A549 (cell line): ENCODE measurements around the gene RPP21. TPM values are rescaled to one million over a fixed set of nuclear protein-coding genes. Genes with fewer than 3 reads are reported as not detected.
A peak's percentile ranks its signal among the peaks of the same experiment; 100 is the strongest.

ENCODE experiments used
- ATAC-seq, 2 experiments: fragments of 200-7000 bp in 1 of 2; fragments of >200 bp in 1 of 2; cut with Nextera tagmentation in 1 of 2; cut with Tn5 transposase in 1 of 2; 3 replicates each; pipeline versions ENCODE4 v1.8.0 to v1.9.1; 2018 to 2020; ENCODE audit warnings: mild to moderate bottlenecking in 1 of 2, moderate library complexity in 1 of 2
- CTCF ChIA-PET: fragments of 300-600 bp; sonication (Branson Sonifier 250); formaldehyde crosslinking; extraction: SDS; loops from one replicate; lab custom pipeline; 2021; ENCODE audit warnings: antibody characterized with exemption, inconsistent platforms; lab: Yijun Ruan, JAX
- POLR2A ChIA-PET: fragments of 350-600 bp; formaldehyde crosslinking; extraction: SDS; loops from one replicate; lab custom pipeline; 2021; ENCODE audit warnings: antibody characterized with exemption, inconsistent platforms; lab: Yijun Ruan, JAX
- DNase-seq, 2 experiments: peaks; one replicate each; pipeline versions ENCODE4 v3.0.0 to v3.0.0-alpha.2; 2011 to 2016; ENCODE audit warnings: low read depth in 1 of 2, low spot score in 1 of 2
- FAIRE-seq: peaks from 2 replicates; lab custom pipeline; 2011; peaks lifted over from hg19 to GRCh38; lab: Jason Lieb, UNC
- H3K27ac ChIP-seq, 2 experiments: fragments of >200 bp; sonication (Bioruptor Twin); formaldehyde crosslinking; 3 replicates each; pipeline ENCODE4 v1.5.1; 2016 to 2017
- H3K4me1 ChIP-seq: fragments of >200 bp; sonication (Bioruptor Twin); formaldehyde crosslinking; 3 replicates; pipeline ENCODE4 v1.6.1; 2016
- H3K4me2 ChIP-seq: fragments of >200 bp; sonication (Bioruptor Twin); formaldehyde crosslinking; 3 replicates; pipeline ENCODE4 v1.6.1; 2016
- H3K4me3 ChIP-seq: fragments of >200 bp; sonication (Bioruptor Twin); formaldehyde crosslinking; 3 replicates; pipeline ENCODE4 v1.5.1; 2016
- H3K9me3 ChIP-seq: fragments of >200 bp; sonication (Bioruptor Twin); formaldehyde crosslinking; 3 replicates; pipeline ENCODE4 v1.6.1; 2016
- CBX2 ChIP-seq: fragments of 200-600 bp; sonication (generic); IDR thresholded peaks from 2 replicates; pipeline ENCODE4 v1.6.1; 2016; ENCODE audit warnings: low read depth, mild to moderate bottlenecking, borderline replicate concordance
- CBX8 ChIP-seq: fragments of 200-600 bp; sonication (generic); IDR thresholded peaks from 2 replicates; pipeline ENCODE4 v1.6.1; 2016
- CHD4 ChIP-seq: fragments of 200-600 bp; sonication (generic); IDR thresholded peaks from 2 replicates; pipeline ENCODE4 v1.6.1; 2016; ENCODE audit warnings: antibody characterized with exemption, mild to moderate bottlenecking, borderline replicate concordance
- EHMT2 ChIP-seq: fragments of 200-600 bp; sonication (generic); IDR thresholded peaks from 2 replicates; pipeline ENCODE4 v1.6.1; 2016; ENCODE audit warnings: antibody characterized with exemption, low read depth, mild to moderate bottlenecking, moderate library complexity
- ESRRA ChIP-seq: fragments of 150-350 bp; IDR thresholded peaks from 2 replicates; pipeline ENCODE4 v1.6.1; 2014; ENCODE audit warnings: mild to moderate bottlenecking, low read length, borderline replicate concordance
- FOXS1 ChIP-seq: fragments of 250-450 bp; sonication (Bioruptor Pico); IDR thresholded peaks from 2 replicates; pipeline ENCODE4 v1.5.0; 2020; ENCODE audit warnings: mild to moderate bottlenecking, moderate library complexity
- GATA3 ChIP-seq: IDR thresholded peaks from 2 replicates; pipeline ENCODE4 v1.6.1; 2012; ENCODE audit warnings: borderline replicate concordance
- HDAC2 ChIP-seq: fragments of 200-600 bp; sonication (generic); IDR thresholded peaks from 2 replicates; pipeline ENCODE4 v1.6.1; 2016
- HEYL ChIP-seq: fragments of 250-450 bp; sonication (Bioruptor Pico); IDR thresholded peaks from 2 replicates; pipeline ENCODE4 v1.8.0; 2021; ENCODE audit warnings: mild to moderate bottlenecking, moderate library complexity
- HOXA7 ChIP-seq: fragments of 250-450 bp; sonication (Bioruptor Pico); IDR thresholded peaks from 2 replicates; pipeline ENCODE4 v1.5.0; 2020; ENCODE audit warnings: mild to moderate bottlenecking, moderate library complexity
- HOXB5 ChIP-seq: fragments of 250-450 bp; sonication (Bioruptor Pico); IDR thresholded peaks from 2 replicates; pipeline ENCODE4 v1.5.0; 2020; ENCODE audit warnings: mild to moderate bottlenecking, moderate library complexity
- KDM5A ChIP-seq: fragments of 200-600 bp; sonication (generic); IDR thresholded peaks from 2 replicates; pipeline ENCODE4 v1.6.1; 2016; ENCODE audit warnings: antibody characterized with exemption, mild to moderate bottlenecking
- MAFK ChIP-seq: fragments of 450-650 bp; IDR thresholded peaks from 2 replicates; pipeline ENCODE4 v1.6.1; 2014; ENCODE audit not compliant: partially characterized antibody
- MYC ChIP-seq: IDR thresholded peaks from 2 replicates; pipeline ENCODE4 v1.6.1; 2012; ENCODE audit warnings: mild to moderate bottlenecking, inconsistent platforms, low read length, improper control_type of control experiment, borderline replicate concordance
- NFE2L2 ChIP-seq: fragments of 150-350 bp; conservative IDR thresholded peaks from 2 replicates; pipeline ENCODE4 v1.6.1; 2014; ENCODE audit warnings: low read length
- NPAS2 ChIP-seq: fragments of 250-450 bp; sonication (Bioruptor Pico); IDR thresholded peaks from 2 replicates; pipeline ENCODE4 v1.8.0; 2022; ENCODE audit warnings: mild to moderate bottlenecking, moderate library complexity, borderline replicate concordance
- NR3C1 ChIP-seq: fragments of >200 bp; sonication (Bioruptor Twin); formaldehyde crosslinking; IDR thresholded peaks from 3 replicates; pipeline ENCODE4 v1.6.1; 2017
- POLR2AphosphoS2 ChIP-seq: conservative IDR thresholded peaks from 2 replicates; pipeline ENCODE4 v1.6.1; 2012; ENCODE audit warnings: low read length, improper control_type of control experiment, inconsistent platforms
- RARB ChIP-seq: fragments of 250-450 bp; sonication (Bioruptor Pico); IDR thresholded peaks from 2 replicates; pipeline ENCODE4 v1.8.0; 2021; ENCODE audit warnings: mild to moderate bottlenecking, moderate library complexity
- RCOR1 ChIP-seq: fragments of 150-350 bp; IDR thresholded peaks from 2 replicates; pipeline ENCODE4 v1.6.1; 2014; ENCODE audit warnings: antibody characterized with exemption, low read length, low read depth
- SMC3 ChIP-seq: fragments of >200 bp; sonication (Bioruptor Twin); formaldehyde crosslinking; IDR thresholded peaks from 3 replicates; pipeline ENCODE4 v1.6.1; 2018; ENCODE audit warnings: inconsistent platforms
- SREBF2 ChIP-seq: fragments of 450-650 bp; IDR thresholded peaks from 2 replicates; pipeline ENCODE4 v1.6.1; 2014; ENCODE audit warnings: mild to moderate bottlenecking, moderate library complexity
- TFCP2L1 ChIP-seq: fragments of 250-450 bp; sonication (Bioruptor Pico); IDR thresholded peaks from 2 replicates; pipeline ENCODE4 v1.5.0; 2021; ENCODE audit warnings: mild to moderate bottlenecking
- ZFP36 ChIP-seq: fragments of 450-650 bp; IDR thresholded peaks from 2 replicates; pipeline ENCODE4 v1.6.1; 2014; ENCODE audit warnings: borderline replicate concordance; ENCODE audit not compliant: partially characterized antibody
- WGBS: methylation state at CpG from one replicate; pipeline ENCODE4 v1.1.6; 2017; ENCODE audit errors: missing lambda C conversion rate; 5-methylcytosine and 5-hydroxymethylcytosine counted together
- polyA plus RNA-seq, 4 experiments: library from polyadenylated mRNA; depleted of rRNA in 3 of 4; stranded (reverse); fragments of >200 nt; fragmentation: RNase III in 1 of 4; extraction: RNeasy Plus Mini Kit Qiagen cat#74134 plus additional on column Dnase treatment in 1 of 4; gene quantifications; 2 replicates in 3 of 4; 3 replicates in 1 of 4; pipeline ENCODE4 v1.2.3, GENCODE V29; 2011 to 2017
- TF ChIP-seq, protein P1 (sequence below): fragments of 450-650 bp; IDR thresholded peaks from 2 replicates; pipeline ENCODE4 v1.6.1; 2014; ENCODE audit warnings: antibody characterized with exemption
- TF ChIP-seq, protein P2 (sequence below): fragments of >200 bp; sonication (Bioruptor Twin); formaldehyde crosslinking; IDR thresholded peaks from 3 replicates; pipeline ENCODE4 v1.6.1; 2016
- TF ChIP-seq, protein P3 (sequence below): fragments of 200-600 bp; sonication (generic); IDR thresholded peaks from 2 replicates; pipeline ENCODE4 v1.6.1; 2016; ENCODE audit warnings: antibody characterized with exemption, mild to moderate bottlenecking, moderate library complexity
- TF ChIP-seq, protein P4 (sequence below): fragments of 250-450 bp; sonication (Bioruptor Pico); IDR thresholded peaks from 2 replicates; pipeline ENCODE4 v1.5.0; 2020; ENCODE audit warnings: low read depth, mild to moderate bottlenecking, moderate library complexity

RPP21 gene
- polyA plus RNA-seq, 2 of the 4 experiments (the other 2 are of a cell fraction) = 33.6 to 54.8 TPM

DNA sequence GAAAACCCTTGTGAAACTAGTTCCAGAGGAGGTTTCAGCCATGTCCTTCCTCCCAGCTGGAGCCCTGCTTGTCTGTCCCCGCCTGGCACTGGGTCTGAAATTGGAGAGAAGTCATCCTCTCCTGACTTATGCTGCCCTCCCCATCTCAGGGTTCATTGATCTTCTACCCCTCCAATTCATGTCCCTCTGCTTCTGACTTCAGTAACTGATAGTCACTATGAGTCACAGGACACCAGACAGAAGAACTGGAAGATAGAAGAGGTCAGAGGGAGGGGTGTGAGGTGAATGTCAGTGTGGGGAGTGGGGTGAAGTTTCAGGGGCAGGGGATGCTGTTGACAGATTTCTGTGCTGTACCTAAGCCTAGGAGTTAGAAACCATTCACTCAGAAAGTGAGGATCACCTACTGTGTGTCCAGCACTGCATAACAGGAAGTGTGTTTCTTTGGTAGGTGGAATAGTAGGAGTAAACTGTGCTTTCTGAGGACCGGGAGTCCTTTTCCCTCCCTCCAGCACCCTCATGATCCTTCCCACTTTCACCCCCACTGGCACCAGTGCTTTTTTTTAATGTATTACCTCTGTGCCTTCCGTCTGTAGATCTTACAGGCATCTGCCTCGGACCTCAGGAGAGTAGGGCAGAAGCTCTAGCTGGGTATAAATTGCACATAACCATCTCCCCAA, 627 bp upstream of the RPP21 start:
- Histone ChIP-seq H3K27ac (peak overlapping the region; percentile 98), H3K4me3 (peak overlapping the region; percentile 93), H3K4me1 (peaks cover 9% of the 10 kb centered on the region; the same call in 1 of the 3 replicates), H3K4me2 (peak overlapping the region; percentile 85), H3K9me3 (no peaks in the 10 kb centered on the region)
- CTCF ChIA-PET = interaction anchor here (1.6 kb wide), 1 partner anchor 14 kb away, joined by 7 read pairs; no protein-coding TSS in a partner anchor
- DNase-seq (peak in 1 of 2 experiments; percentile 17), FAIRE-seq (no peak), ATAC-seq (peak; percentile 3 to 5; a peak in 3 of 6 replicates)
- WGBS = 34% methylated on average over 4 of the region's 4 CpGs
- TF ChIP-seq, protein P1, sequence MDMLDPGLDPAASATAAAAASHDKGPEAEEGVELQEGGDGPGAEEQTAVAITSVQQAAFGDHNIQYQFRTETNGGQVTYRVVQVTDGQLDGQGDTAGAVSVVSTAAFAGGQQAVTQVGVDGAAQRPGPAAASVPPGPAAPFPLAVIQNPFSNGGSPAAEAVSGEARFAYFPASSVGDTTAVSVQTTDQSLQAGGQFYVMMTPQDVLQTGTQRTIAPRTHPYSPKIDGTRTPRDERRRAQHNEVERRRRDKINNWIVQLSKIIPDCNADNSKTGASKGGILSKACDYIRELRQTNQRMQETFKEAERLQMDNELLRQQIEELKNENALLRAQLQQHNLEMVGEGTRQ = no peak
- no peak for TF ChIP-seq SMC3
- TF ChIP-seq CBX2 = no peak
- TF ChIP-seq, protein P2, sequence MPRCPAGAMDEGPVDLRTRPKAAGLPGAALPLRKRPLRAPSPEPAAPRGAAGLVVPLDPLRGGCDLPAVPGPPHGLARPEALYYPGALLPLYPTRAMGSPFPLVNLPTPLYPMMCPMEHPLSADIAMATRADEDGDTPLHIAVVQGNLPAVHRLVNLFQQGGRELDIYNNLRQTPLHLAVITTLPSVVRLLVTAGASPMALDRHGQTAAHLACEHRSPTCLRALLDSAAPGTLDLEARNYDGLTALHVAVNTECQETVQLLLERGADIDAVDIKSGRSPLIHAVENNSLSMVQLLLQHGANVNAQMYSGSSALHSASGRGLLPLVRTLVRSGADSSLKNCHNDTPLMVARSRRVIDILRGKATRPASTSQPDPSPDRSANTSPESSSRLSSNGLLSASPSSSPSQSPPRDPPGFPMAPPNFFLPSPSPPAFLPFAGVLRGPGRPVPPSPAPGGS = no peak
- TF ChIP-seq MAFK = no peak
- no peak for TF ChIP-seq NFE2L2
- no peak for TF ChIP-seq HDAC2
- TF ChIP-seq, protein P3, sequence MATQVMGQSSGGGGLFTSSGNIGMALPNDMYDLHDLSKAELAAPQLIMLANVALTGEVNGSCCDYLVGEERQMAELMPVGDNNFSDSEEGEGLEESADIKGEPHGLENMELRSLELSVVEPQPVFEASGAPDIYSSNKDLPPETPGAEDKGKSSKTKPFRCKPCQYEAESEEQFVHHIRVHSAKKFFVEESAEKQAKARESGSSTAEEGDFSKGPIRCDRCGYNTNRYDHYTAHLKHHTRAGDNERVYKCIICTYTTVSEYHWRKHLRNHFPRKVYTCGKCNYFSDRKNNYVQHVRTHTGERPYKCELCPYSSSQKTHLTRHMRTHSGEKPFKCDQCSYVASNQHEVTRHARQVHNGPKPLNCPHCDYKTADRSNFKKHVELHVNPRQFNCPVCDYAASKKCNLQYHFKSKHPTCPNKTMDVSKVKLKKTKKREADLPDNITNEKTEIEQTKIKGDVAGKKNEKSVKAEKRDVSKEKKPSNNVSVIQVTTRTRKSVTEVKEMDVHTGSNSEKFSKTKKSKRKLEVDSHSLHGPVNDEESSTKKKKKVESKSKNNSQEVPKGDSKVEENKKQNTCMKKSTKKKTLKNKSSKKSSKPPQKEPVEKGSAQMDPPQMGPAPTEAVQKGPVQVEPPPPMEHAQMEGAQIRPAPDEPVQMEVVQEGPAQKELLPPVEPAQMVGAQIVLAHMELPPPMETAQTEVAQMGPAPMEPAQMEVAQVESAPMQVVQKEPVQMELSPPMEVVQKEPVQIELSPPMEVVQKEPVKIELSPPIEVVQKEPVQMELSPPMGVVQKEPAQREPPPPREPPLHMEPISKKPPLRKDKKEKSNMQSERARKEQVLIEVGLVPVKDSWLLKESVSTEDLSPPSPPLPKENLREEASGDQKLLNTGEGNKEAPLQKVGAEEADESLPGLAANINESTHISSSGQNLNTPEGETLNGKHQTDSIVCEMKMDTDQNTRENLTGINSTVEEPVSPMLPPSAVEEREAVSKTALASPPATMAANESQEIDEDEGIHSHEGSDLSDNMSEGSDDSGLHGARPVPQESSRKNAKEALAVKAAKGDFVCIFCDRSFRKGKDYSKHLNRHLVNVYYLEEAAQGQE = no peak
- no peak for TF ChIP-seq NR3C1
- TF ChIP-seq RARB (CRISPR knock-in tag) = no peak
- TF ChIP-seq ESRRA = no peak
- TF ChIP-seq EHMT2 = no peak
- TF ChIP-seq NPAS2 (CRISPR knock-in tag) = no peak
- TF ChIP-seq POLR2AphosphoS2 = no peak
- POLR2A ChIA-PET = interaction anchor here (1.1 kb wide), 1 partner anchor 18 kb away, joined by 5 read pairs; the partner anchor contains the start of gene TRIM39

DNA sequence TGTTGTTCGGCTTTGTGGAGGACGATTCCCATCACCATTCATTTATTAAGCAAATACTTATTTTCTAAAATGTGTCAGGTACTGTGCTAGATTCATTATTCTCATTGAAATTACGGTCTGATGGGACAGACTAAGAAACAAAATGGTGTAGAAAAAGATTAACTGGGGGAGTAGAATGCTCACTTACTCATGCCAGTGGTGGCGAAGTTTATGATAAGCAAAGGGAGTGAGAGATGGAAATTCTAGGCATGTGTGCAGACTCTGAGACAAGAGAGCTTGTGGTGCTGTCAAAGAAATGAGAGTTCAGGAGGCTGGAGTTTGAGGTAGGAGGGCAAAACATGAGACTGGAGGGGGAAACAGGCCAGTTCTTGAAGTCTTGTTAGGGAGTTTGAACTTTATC, 896 bp downstream of the RPP21 start:
- H3K4me3 ChIP-seq = peak overlapping the region; percentile 93
- TF ChIP-seq KDM5A = no peak
- no peak for TF ChIP-seq SREBF2
- TF ChIP-seq MYC = no peak
- no peak for TF ChIP-seq FOXS1 (CRISPR knock-in tag)
- no peak for TF ChIP-seq RCOR1
- TF ChIP-seq HEYL (CRISPR knock-in tag) = no peak
- no peak for TF ChIP-seq CHD4
- TF ChIP-seq NFE2L2 = no peak
- TF ChIP-seq HOXA7 (CRISPR knock-in tag) = no peak
- no peak for TF ChIP-seq HOXB5 (CRISPR knock-in tag)
- TF ChIP-seq CBX8 = no peak
- TF ChIP-seq GATA3 = no peak
- TF ChIP-seq ZFP36 = no peak
- TF ChIP-seq, protein P4, sequence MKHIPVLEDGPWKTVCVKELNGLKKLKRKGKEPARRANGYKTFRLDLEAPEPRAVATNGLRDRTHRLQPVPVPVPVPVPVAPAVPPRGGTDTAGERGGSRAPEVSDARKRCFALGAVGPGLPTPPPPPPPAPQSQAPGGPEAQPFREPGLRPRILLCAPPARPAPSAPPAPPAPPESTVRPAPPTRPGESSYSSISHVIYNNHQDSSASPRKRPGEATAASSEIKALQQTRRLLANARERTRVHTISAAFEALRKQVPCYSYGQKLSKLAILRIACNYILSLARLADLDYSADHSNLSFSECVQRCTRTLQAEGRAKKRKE (CRISPR knock-in tag) = no peak
- no peak for TF ChIP-seq MAFK
- no peak for TF ChIP-seq POLR2AphosphoS2
- no peak for TF ChIP-seq HDAC2
- no peak for TF ChIP-seq CBX2
- TF ChIP-seq TFCP2L1 (CRISPR knock-in tag) = no peak
- TF ChIP-seq, all 56 proteins: peak for 0
- Histone ChIP-seq H3K4me2 (peak overlapping the region; percentile 85), H3K4me1 (peaks cover 9% of the 10 kb centered on the region; the same call in 1 of the 3 replicates), H3K27ac (peak overlapping the region; percentile 98), H3K9me3 (no peaks in the 10 kb centered on the region)
- WGBS = 45% methylated on average over 4 of the region's 4 CpGs
- ChIA-PET POLR2A (no interaction called here), CTCF (interaction anchor here (2.4 kb wide), 1 partner anchor 12 kb away, joined by 6 read pairs; no protein-coding TSS in a partner anchor)
- FAIRE-seq = no peak
- no peak for ATAC-seq
- DNase-seq = no peak
